Measurements from ENCODE around the gene PRICKLE2. TPM values are rescaled to one million over a fixed set of nuclear protein-coding genes. Genes with fewer than 3 reads are reported as not detected.
A peak's percentile ranks its signal among the peaks of the same experiment; 100 is the strongest.

PRICKLE2 gene
- total RNA-seq, 4 donors from 2014 or later, result 54.3 to 98.6 (median 62.5) TPM

GRCh38 chr3:64059484-64060175 lies 165.6 kb downstream of the PRICKLE2 start:
- TF ChIP-seq CTCF (IDR thresholded peaks at IDR 0.05; ENCODE audit: low read depth), result no peak

GRCh38 chr3:64058566-64058965 lies 166.7 kb downstream of the PRICKLE2 start:
- TF ChIP-seq CTCF (IDR thresholded peaks at IDR 0.05; ENCODE audit: low read depth), result no peak

- peak; percentile 57 for TF ChIP-seq CTCF (IDR thresholded peaks at IDR 0.05; ENCODE audit: low read depth)
Observed at GRCh38 chr3:64057231-64057630, 168.0 kb downstream of the PRICKLE2 start.

- no peak for TF ChIP-seq CTCF (IDR thresholded peaks at IDR 0.05; ENCODE audit: low read depth)
Observed at GRCh38 chr3:64056606-64057180, 168.6 kb downstream of the PRICKLE2 start.

GRCh38 chr3:64055076-64055475 lies 170.2 kb downstream of the PRICKLE2 start:
- no peak for TF ChIP-seq CTCF (IDR thresholded peaks at IDR 0.05; ENCODE audit: low read depth)

- no peak for TF ChIP-seq CTCF (IDR thresholded peaks at IDR 0.05; ENCODE audit: low read depth)
Observed at GRCh38 chr3:64054488-64054887, 170.8 kb downstream of the PRICKLE2 start.

GRCh38 chr3:64053581-64053980 lies 171.7 kb downstream of the PRICKLE2 start:
- TF ChIP-seq CTCF (IDR thresholded peaks at IDR 0.05; ENCODE audit: low read depth), result no peak

Measured in subcutaneous adipose tissue (tissue), 4 donors.